Testis (tissue), 2 donors: ENCODE data around the gene SPRY4.

Experiments used
- CTCF ChIP-seq, 3 experiments: fragments of 450-650 bp in 2 of 3; fragments of 200-600 bp in 1 of 3; sonication (generic) in 1 of 3; IDR thresholded peaks; one replicate each; pipeline ENCODE4 v1.5.1; 2016 to 2019; ENCODE audit warnings: antibody characterized with exemption in 3 of 3, mild to moderate bottlenecking in 2 of 3, moderate library complexity in 1 of 3
- POLR2A ChIP-seq: fragments of 450-650 bp; IDR thresholded peaks from one replicate; pipeline ENCODE4 v1.6.1; 2017; ENCODE audit warnings: antibody characterized with exemption, mild to moderate bottlenecking, moderate library complexity

- TF ChIP-seq CTCF (IDR thresholded peaks at IDR 0.05), result no peak
- no peak for TF ChIP-seq POLR2A
Observed at GRCh38 chr5:142275496-142275895, 49.3 kb downstream of the SPRY4 start.
